HG03565 (cell line): ENCODE measurements around the gene ARG2.

Experiments used
- ATAC-seq: cut with Tn5 transposase; IDR thresholded peaks from one replicate; pipeline ENCODE4 v1.9.1; 2021; ENCODE audit warnings: mild to moderate bottlenecking, moderate library complexity; ENCODE audit not compliant: unreplicated experiment

The ARG2 gene

GRCh38 chr14:67675219-67675582 is 55.5 kb downstream of the ARG2 start:
- ATAC-seq: no peak

- ATAC-seq: no peak
These were observed 59.3 kb downstream of the ARG2 start for GRCh38 chr14:67679006-67679405.

- ATAC-seq: peak; percentile 96
These were observed 60.4 kb downstream of the ARG2 start for GRCh38 chr14:67680121-67680602.

GRCh38 chr14:67680941-67681340 is 61.2 kb downstream of the ARG2 start:
- no peak for ATAC-seq

GRCh38 chr14:67683842-67684241 is 64.1 kb downstream of the ARG2 start:
- ATAC-seq: no peak

- no peak for ATAC-seq
These were observed 70.3 kb downstream of the ARG2 start for GRCh38 chr14:67690011-67690410.

GRCh38 chr14:67694791-67695393 is 75.2 kb downstream of the ARG2 start:
- ATAC-seq: peak; percentile 85

GRCh38 chr14:67695394-67695949 is 75.8 kb downstream of the ARG2 start, which contains the start of gene RDH11:
Gene RDH11, minus strand, starts transcription at chr14:67695764. Its CDS starts 61 bp downstream, at chr14:67695703.
- ATAC-seq: peak; percentile 80

GRCh38 chr14:67697006-67697405 is 77.3 kb downstream of the ARG2 start:
- ATAC-seq: no peak

GRCh38 chr14:67698179-67698578 is 78.5 kb downstream of the ARG2 start:
- no peak for ATAC-seq
